ENCODE measurements around the gene TNRC6C. TPM values are rescaled to one million over a fixed set of nuclear protein-coding genes. Genes with fewer than 3 reads are reported as not detected.

TNRC6C gene
- polyA plus RNA-seq, 1 donor (not counting 4 experiments of a cell fraction or from before 2014, with no cell fraction given), result 0.34 TPM

DNA sequence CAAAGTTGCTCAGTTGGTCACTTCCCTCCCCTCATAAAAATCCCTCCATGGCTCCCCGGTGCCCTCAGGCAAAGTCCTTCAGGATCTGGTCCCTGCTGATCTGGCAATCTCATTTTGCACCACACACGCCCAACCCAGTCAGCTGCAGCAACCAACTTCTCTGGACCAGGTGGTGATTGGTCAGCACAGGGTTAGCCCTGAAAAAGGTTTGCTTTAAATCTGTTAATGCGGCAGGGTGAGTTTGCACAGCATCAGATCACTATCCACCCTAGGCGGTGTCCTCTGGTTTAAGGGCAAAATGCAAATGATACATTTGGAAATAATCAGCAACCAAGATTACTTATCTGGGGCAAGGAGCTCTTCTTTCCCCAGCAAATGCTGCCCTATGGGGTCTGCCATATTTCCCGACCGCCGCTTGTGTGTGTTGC, 42.9 kb upstream of the TNRC6C start:
- dilution Hi-C loops (cut with MboI; ENCODE audit: extremely low pct_ligation_motif_present, low sequenced_read_pairs), result no loop called here
- Histone ChIP-seq H3K4me2 (ENCODE audit: control insufficient read depth, extremely low read depth, insufficient read depth, low read depth, low read length) (no peak overlapping the region), H3K27ac (ENCODE audit: control insufficient read depth, insufficient read depth, low read length) (no peak overlapping the region), H3K27me3 (ENCODE audit: control insufficient read depth, extremely low read depth, insufficient read depth, low read length) (peaks cover 39% of the 10 kb centered on the region), H3K9me1 (ENCODE audit: control insufficient read depth, extremely low read depth, insufficient read depth, low read length) (no peaks in the 10 kb centered on the region), H3K9me3 (ENCODE audit: control insufficient read depth, low read depth, low read length) (no peaks in the 10 kb centered on the region), H3K4me1 (ENCODE audit: control insufficient read depth, extremely low read depth, insufficient read depth, low read length) (no peaks in the 10 kb centered on the region), H3K36me3 (ENCODE audit: control insufficient read depth in 2 of 2, extremely low read depth in 1 of 2, insufficient read depth in 2 of 2, low read length in 2 of 2) (no peaks in the 10 kb centered on the region), H3K79me2 (ENCODE audit: control insufficient read depth, insufficient read depth, low read length) (no peaks in the 10 kb centered on the region), H3K9ac (ENCODE audit: control insufficient read depth, extremely low read depth, insufficient read depth, low read length) (no peak overlapping the region), H2AFZ (ENCODE audit: control insufficient read depth, low read length) (no peak overlapping the region), H4K20me1 (ENCODE audit: control insufficient read depth, extremely low read depth, insufficient read depth, low read length) (no peaks in the 10 kb centered on the region), H3K4me3 (ENCODE audit: control insufficient read depth in 2 of 3, extremely low read depth in 1 of 3, insufficient read depth in 2 of 3, low read depth in 1 of 3, low read length in 3 of 3) (no peak overlapping the region)
- no peak for TF ChIP-seq EZH2 (IDR thresholded peaks at IDR 0.05; ENCODE audit: low read length)
- no peak for TF ChIP-seq CTCF (optimal IDR thresholded peaks at IDR 0.05 in 1 of 3, IDR thresholded peaks at IDR 0.05 in 1 of 3, conservative IDR thresholded peaks at IDR 0.05 in 1 of 3; ENCODE audit: extremely low read depth in 1 of 3, insufficient read depth in 2 of 3, low read length in 3 of 3)
- FAIRE-seq (no peak), DNase-seq (ENCODE audit: low read depth, low spot score) (no peak)

GRCh38 chr17:77916264-77916663, 42.2 kb upstream of the TNRC6C start:
- no peak overlapping the region for H2AFZ ChIP-seq (ENCODE audit: control insufficient read depth, low read length)
- H3K9me1 ChIP-seq (ENCODE audit: control insufficient read depth, extremely low read depth, insufficient read depth, low read length), result no peaks in the 10 kb centered on the region
- TF ChIP-seq EZH2 (IDR thresholded peaks at IDR 0.05; ENCODE audit: low read length) (no peak), CTCF (optimal IDR thresholded peaks at IDR 0.05 in 1 of 3, IDR thresholded peaks at IDR 0.05 in 1 of 3, conservative IDR thresholded peaks at IDR 0.05 in 1 of 3; ENCODE audit: extremely low read depth in 1 of 3, insufficient read depth in 2 of 3, low read length in 3 of 3) (no peak)
- no peak overlapping the region for H3K9ac ChIP-seq (ENCODE audit: control insufficient read depth, extremely low read depth, insufficient read depth, low read length)
- H3K79me2 ChIP-seq (ENCODE audit: control insufficient read depth, insufficient read depth, low read length), result no peaks in the 10 kb centered on the region
- DNase-seq (ENCODE audit: low read depth, low spot score) (no peak), FAIRE-seq (no peak)
- H4K20me1 ChIP-seq (ENCODE audit: control insufficient read depth, extremely low read depth, insufficient read depth, low read length), result no peaks in the 10 kb centered on the region
- no peak overlapping the region for H3K4me3 ChIP-seq (ENCODE audit: control insufficient read depth in 2 of 3, extremely low read depth in 1 of 3, insufficient read depth in 2 of 3, low read depth in 1 of 3, low read length in 3 of 3)
- H3K36me3 ChIP-seq (ENCODE audit: control insufficient read depth in 2 of 2, extremely low read depth in 1 of 2, insufficient read depth in 2 of 2, low read length in 2 of 2), result no peaks in the 10 kb centered on the region
- no peaks in the 10 kb centered on the region for H3K9me3 ChIP-seq (ENCODE audit: control insufficient read depth, low read depth, low read length)
- H3K4me1 ChIP-seq (ENCODE audit: control insufficient read depth, extremely low read depth, insufficient read depth, low read length), result no peaks in the 10 kb centered on the region
- peaks cover 39% of the 10 kb centered on the region for H3K27me3 ChIP-seq (ENCODE audit: control insufficient read depth, extremely low read depth, insufficient read depth, low read length)
- no peak overlapping the region for H3K27ac ChIP-seq (ENCODE audit: control insufficient read depth, insufficient read depth, low read length)
- H3K4me2 ChIP-seq (ENCODE audit: control insufficient read depth, extremely low read depth, insufficient read depth, low read depth, low read length), result no peak overlapping the region
- dilution Hi-C loops (cut with MboI; ENCODE audit: extremely low pct_ligation_motif_present, low sequenced_read_pairs), result no loop called here

Measured in keratinocyte (primary cell).